Breast epithelium (tissue), 4 donors: ENCODE measurements around the gene RIN1. TPM values are rescaled to one million over a fixed set of nuclear protein-coding genes. Genes with fewer than 3 reads are reported as not detected.
"Not testable (repeated sequence)": the region's sequence is repeated elsewhere in the genome, so short reads cannot be mapped to it uniquely, and the experiment has no call there.

Experiments
- DNase-seq, 2 donors: peaks; one replicate each; pipeline ENCODE4 v3.0.0-alpha.2; 2019; ENCODE audit warnings: low spot score in 2 of 2
- H3K27ac ChIP-seq, 2 donors: fragments of 200-600 bp; sonication (generic) in 1 of 2; one replicate each; pipeline ENCODE4 v1.5.1; 2016 to 2019; ENCODE audit warnings: mild to moderate bottlenecking in 1 of 2
- H3K27me3 ChIP-seq, 2 donors: fragments of 200-600 bp; sonication (generic) in 1 of 2; one replicate each; pipeline versions ENCODE4 v1.5.1 to v1.6.0; 2017 to 2019; ENCODE audit warnings: control low read depth in 1 of 2, mild to moderate bottlenecking in 1 of 2
- H3K36me3 ChIP-seq: fragments of 200-600 bp; one replicate; pipeline ENCODE4 v1.5.1; 2019
- H3K4me1 ChIP-seq, 2 donors: fragments of 200-600 bp; sonication (generic); one replicate each; pipeline ENCODE4 v1.5.1; 2016 to 2019; ENCODE audit warnings: control low read depth in 1 of 2
- H3K4me3 ChIP-seq, 3 donors: fragments of 200-600 bp; sonication (generic); 1 replicate in 2 of 3; 2 replicates in 1 of 3; pipeline ENCODE4 v1.5.1; 2016 to 2019; ENCODE audit warnings: mild to moderate bottlenecking in 3 of 3, moderate library complexity in 2 of 3
- H3K9me3 ChIP-seq, 2 donors: fragments of 200-600 bp; sonication (generic) in 1 of 2; one replicate each; pipeline ENCODE4 v1.5.1; 2016 to 2019; ENCODE audit warnings: control low read depth in 1 of 2
- POLR2A ChIP-seq: fragments of 450-650 bp; IDR thresholded peaks from one replicate; pipeline ENCODE4 v1.6.1; 2016; ENCODE audit warnings: antibody characterized with exemption, mild to moderate bottlenecking, moderate library complexity
- POLR2AphosphoS5 ChIP-seq, 3 donors: sonication (generic); formaldehyde crosslinking; IDR thresholded peaks; one replicate each; pipeline ENCODE4 v1.6.1; 2017; ENCODE audit warnings: antibody characterized with exemption in 3 of 3
- intact Hi-C: fragments of 100-400 bp; cut with DNase I; formaldehyde crosslinking; loops from one replicate; pipeline ENCODE4 v1.15.1; 2023; ENCODE audit warnings: low total_unique reads
- total RNA-seq, 3 donors: library from RNA; depleted of rRNA; stranded (reverse); fragments of >200 nt; gene quantifications; one replicate each; pipeline ENCODE4 v1.1.0, GENCODE V29; 2016
- TF ChIP-seq, protein P1 (sequence below), 3 donors: fragments of 450-650 bp; IDR thresholded peaks; one replicate each; pipeline ENCODE4 v1.5.1; 2016 to 2017; ENCODE audit warnings: antibody characterized with exemption in 3 of 3, mild to moderate bottlenecking in 3 of 3, moderate library complexity in 3 of 3

The RIN1 gene
- total RNA-seq, 3 donors from 2014 or later: 3.2 to 6.6 (median 5.2) TPM

DNA sequence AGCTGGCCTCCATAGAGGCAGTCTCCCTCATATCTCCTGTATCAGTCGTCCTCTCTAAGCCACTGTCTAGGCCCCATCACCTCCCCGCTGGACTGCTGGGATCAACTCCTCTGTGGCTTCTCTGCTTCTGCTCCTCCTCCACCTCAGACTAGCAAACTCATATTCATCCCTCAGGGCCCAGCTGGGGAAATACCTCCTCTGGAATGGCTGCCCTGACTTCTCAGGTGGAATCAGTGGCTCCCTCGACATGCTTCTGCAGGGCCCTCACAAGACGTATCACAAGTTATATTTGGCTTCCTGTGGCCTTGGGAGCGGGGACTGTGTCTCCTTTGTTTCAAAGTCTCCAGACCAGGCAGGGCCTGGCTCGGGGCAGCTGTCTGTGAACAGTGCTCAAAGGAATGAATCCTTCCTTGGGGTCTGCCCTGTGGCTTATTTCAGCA is 25.3 kb upstream of the RIN1 start:
- no peak for DNase-seq
- intact Hi-C loops: no loop called here
- Histone ChIP-seq H3K36me3 (no peaks in the 10 kb centered on the region), H3K4me1 (no peaks in the 10 kb centered on the region), H3K27me3 (no peaks in the 10 kb centered on the region), H3K27ac (no peak overlapping the region), H3K9me3 (no peaks in the 10 kb centered on the region), H3K4me3 (no peak overlapping the region)
- TF ChIP-seq, protein P1, sequence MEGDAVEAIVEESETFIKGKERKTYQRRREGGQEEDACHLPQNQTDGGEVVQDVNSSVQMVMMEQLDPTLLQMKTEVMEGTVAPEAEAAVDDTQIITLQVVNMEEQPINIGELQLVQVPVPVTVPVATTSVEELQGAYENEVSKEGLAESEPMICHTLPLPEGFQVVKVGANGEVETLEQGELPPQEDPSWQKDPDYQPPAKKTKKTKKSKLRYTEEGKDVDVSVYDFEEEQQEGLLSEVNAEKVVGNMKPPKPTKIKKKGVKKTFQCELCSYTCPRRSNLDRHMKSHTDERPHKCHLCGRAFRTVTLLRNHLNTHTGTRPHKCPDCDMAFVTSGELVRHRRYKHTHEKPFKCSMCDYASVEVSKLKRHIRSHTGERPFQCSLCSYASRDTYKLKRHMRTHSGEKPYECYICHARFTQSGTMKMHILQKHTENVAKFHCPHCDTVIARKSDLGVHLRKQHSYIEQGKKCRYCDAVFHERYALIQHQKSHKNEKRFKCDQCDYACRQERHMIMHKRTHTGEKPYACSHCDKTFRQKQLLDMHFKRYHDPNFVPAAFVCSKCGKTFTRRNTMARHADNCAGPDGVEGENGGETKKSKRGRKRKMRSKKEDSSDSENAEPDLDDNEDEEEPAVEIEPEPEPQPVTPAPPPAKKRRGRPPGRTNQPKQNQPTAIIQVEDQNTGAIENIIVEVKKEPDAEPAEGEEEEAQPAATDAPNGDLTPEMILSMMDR (IDR thresholded peaks at IDR 0.05): no peak
- TF ChIP-seq POLR2AphosphoS5 (IDR thresholded peaks at IDR 0.05): no peak
- no peak for TF ChIP-seq POLR2A

DNA sequence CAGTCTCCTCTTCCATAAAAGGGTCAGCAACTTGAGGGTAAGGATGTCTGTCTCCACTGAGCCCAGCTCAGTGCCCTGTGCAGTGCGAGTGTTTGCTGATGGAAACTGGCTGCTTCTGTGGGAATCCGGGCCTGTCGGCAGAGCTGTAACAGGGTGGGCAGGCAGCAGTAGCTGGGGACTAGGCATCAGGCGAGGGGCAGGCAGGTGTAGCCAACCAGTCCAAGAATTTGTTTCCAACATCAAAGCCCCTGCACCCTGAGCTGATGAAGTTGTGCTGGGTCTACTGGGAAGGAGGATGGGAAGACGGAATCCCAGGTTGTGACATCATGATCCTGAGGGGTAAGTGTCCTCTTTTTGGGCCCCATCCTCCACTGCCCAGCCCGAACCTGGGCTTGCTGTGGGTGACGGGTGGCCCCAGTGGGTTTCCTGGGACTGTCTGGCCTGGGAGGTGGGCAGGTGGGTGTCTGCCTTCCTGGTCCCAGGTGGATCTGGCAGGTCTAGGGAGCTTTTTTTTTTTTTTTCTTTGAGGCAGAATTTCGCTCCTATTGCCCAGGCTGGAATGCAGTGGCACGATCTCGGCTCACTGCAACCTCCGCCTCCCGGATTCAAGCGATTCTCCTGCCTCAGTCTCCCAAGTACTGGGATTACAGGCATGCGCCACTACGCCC is 24.3 kb upstream of the RIN1 start:
- no peak overlapping the region for H3K27ac ChIP-seq
- H3K27me3 ChIP-seq: no peaks in the 10 kb centered on the region
- H3K4me3 ChIP-seq: no peak overlapping the region
- intact Hi-C loops: no loop called here
- H3K9me3 ChIP-seq: no peaks in the 10 kb centered on the region
- no peaks in the 10 kb centered on the region for H3K4me1 ChIP-seq
- H3K36me3 ChIP-seq: no peaks in the 10 kb centered on the region
- TF ChIP-seq POLR2A: no peak
- TF ChIP-seq POLR2AphosphoS5 (IDR thresholded peaks at IDR 0.05): no peak
- TF ChIP-seq, protein P1 (IDR thresholded peaks at IDR 0.05): no peak
- no peak for DNase-seq

DNA sequence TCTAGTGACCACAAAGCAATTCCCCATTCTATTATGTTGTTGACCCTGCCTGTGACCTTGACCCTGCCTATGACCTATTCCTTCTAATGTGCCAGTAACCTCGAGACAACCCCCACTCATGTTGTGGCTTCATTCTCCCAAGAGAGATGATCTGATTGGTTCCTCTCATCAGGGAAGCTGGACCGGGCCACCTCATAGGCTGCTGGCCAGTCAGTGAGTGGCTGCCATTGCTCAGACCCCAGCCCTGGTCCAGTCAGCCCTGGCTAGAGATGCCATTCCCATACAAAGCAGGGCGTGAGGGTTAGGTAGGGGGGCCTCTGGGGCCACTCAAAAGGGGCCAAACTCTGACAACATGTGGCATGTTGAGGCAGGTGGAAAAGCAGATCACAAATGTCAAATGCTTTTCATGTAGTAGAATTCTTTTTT is 23.4 kb upstream of the RIN1 start:
- no peaks in the 10 kb centered on the region for H3K9me3 ChIP-seq
- no peaks in the 10 kb centered on the region for H3K27me3 ChIP-seq
- H3K36me3 ChIP-seq: no peaks in the 10 kb centered on the region
- no peak for TF ChIP-seq POLR2A
- TF ChIP-seq, protein P1 (IDR thresholded peaks at IDR 0.05): no peak
- intact Hi-C loops: no loop called here
- no peak overlapping the region for H3K4me3 ChIP-seq
- no peak for DNase-seq
- H3K27ac ChIP-seq: no peak overlapping the region
- no peaks in the 10 kb centered on the region for H3K4me1 ChIP-seq

DNA sequence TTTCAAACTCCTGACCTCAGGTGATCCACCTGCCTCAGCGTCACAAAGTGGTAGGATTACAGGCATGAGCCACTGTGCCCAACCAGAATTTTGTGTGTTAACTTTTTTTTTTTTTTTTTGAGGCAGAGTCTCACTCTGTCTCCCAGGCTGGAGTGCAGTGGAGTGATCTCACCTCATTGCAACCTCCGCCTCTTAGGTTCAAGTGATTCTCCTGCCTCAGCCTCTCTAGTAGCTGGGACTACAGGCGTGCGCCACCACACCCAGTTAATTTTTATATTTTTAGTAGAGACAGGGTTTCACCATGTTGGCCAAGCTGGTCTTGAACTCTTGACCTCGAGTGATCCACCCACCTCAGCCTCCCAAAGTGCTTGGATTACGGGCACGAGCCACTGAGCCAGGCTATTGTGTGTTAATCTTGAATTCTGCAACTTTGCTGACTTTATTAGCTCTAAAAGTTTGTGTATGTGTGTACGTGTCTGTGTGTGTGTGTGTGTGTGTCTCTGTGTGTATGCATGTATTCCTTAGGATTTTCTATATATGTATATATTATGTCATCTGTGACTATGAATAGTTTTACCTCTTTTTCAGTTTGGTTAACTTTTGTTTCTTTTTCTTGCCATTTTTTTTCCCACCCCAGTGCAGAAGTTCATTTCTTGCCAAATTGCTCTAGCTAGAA is 14.5 kb upstream of the RIN1 start:
- H3K9me3 ChIP-seq, H3K27ac ChIP-seq, H3K36me3 ChIP-seq, H3K27me3 ChIP-seq, H3K4me3 ChIP-seq, DNase-seq, intact Hi-C loops, H3K4me1 ChIP-seq: not testable (repeated sequence)

DNA sequence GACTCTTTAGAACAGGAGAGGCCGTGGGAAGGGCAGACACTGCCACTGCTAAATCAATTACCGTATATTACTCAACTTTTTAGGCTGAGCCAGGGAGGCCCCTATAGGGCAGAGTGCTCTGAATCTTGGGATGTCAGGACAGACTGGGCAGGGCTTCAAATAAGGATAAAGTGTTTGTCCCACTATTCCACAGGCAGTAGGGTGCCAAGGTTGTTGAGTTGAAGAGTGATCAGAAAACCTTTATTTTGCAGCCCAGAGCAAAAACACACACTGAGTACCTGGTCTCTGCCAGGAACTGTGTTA is 12.8 kb upstream of the RIN1 start:
- peaks cover 0 to 16% of the 10 kb centered on the region in 2 donors for H3K4me1 ChIP-seq

More for the DNA sequence above, 12.8 kb upstream of the RIN1 start:
- no peaks in the 10 kb centered on the region for H3K36me3 ChIP-seq
- intact Hi-C loops: no loop called here
- no peak for DNase-seq
- H3K4me3 ChIP-seq: no peak overlapping the region
- TF ChIP-seq, protein P1 (IDR thresholded peaks at IDR 0.05): no peak
- TF ChIP-seq POLR2A: no peak
- TF ChIP-seq POLR2AphosphoS5 (IDR thresholded peaks at IDR 0.05): no peak
- no peaks in the 10 kb centered on the region for H3K27me3 ChIP-seq
- H3K9me3 ChIP-seq: no peaks in the 10 kb centered on the region
- no peak overlapping the region for H3K27ac ChIP-seq
